MCF 10A (cell line): ENCODE data around the gene RNF31. TPM values are rescaled to one million over a fixed set of nuclear protein-coding genes. Genes with fewer than 3 reads are reported as not detected.
A peak's percentile ranks its signal among the peaks of the same experiment; 100 is the strongest.

Experiments used
- BruUV-seq: library from RNA; stranded (reverse); fragments of 400-500 nt; replicated peaks from 2 replicates; lab custom pipeline; 2021; lab: Mats Ljungman, UMichigan
- CTCF ChIA-PET: fragments of 300-600 bp; sonication (Branson Sonifier 250); formaldehyde crosslinking; extraction: SDS; loops from one replicate; lab custom pipeline; 2021; ENCODE audit warnings: antibody characterized with exemption, inconsistent platforms; lab: Yijun Ruan, JAX
- POLR2A ChIA-PET: fragments of 300-600, 350-650 bp; sonication (Branson Sonifier 250); formaldehyde crosslinking; extraction: SDS; loops from one replicate; lab custom pipeline; 2020; ENCODE audit warnings: antibody characterized with exemption, inconsistent platforms; lab: Yijun Ruan, JAX
- DNase-seq: peaks from one replicate; pipeline ENCODE4 v3.0.0-alpha.2; 2018; ENCODE audit not compliant: unreplicated experiment
- H3K27ac Mint-ChIP-seq: one replicate; pipeline ENCODE4 v1.8.0; 2022; ENCODE audit warnings: mild to moderate bottlenecking, low read depth, mixed read lengths; ENCODE audit not compliant: unreplicated experiment
- H3K27me3 Mint-ChIP-seq: one replicate; pipeline ENCODE4 v1.8.0; 2022; ENCODE audit warnings: mixed read lengths; ENCODE audit not compliant: insufficient read depth, unreplicated experiment
- H3K36me3 Mint-ChIP-seq: one replicate; pipeline ENCODE4 v1.8.0; 2022; ENCODE audit warnings: mild to moderate bottlenecking, moderate library complexity, mixed read lengths; ENCODE audit not compliant: insufficient read depth, unreplicated experiment
- H3K4me1 Mint-ChIP-seq: one replicate; pipeline ENCODE4 v1.8.0; 2022; ENCODE audit warnings: mixed read lengths; ENCODE audit not compliant: insufficient read depth, unreplicated experiment
- H3K4me3 Mint-ChIP-seq: one replicate; pipeline ENCODE4 v1.8.0; 2022; ENCODE audit warnings: mild to moderate bottlenecking, moderate library complexity, mixed read lengths; ENCODE audit not compliant: unreplicated experiment
- H3K9me3 Mint-ChIP-seq: one replicate; pipeline ENCODE4 v1.8.0; 2022; ENCODE audit warnings: mixed read lengths; ENCODE audit not compliant: unreplicated experiment
- CTCF ChIP-seq: fragments of 200-600 bp; IDR thresholded peaks from one replicate; pipeline ENCODE4 v1.8.0; 2022; ENCODE audit warnings: antibody characterized with exemption, mild to moderate bottlenecking; ENCODE audit not compliant: unreplicated experiment
- intact Hi-C: fragments of 100-400 bp; cut with micrococcal nuclease; formaldehyde crosslinking; loops from 2 replicates; pipeline ENCODE4 v1.14.1; 2022
- total RNA-seq: library from RNA; stranded (reverse); gene quantifications from 2 replicates; pipeline ENCODE4 v1.2.3, GENCODE V29; 2022

RNF31 gene
- total RNA-seq, 1 experiment from 2014 or later: 67.4 TPM

GRCh38 chr14:24185026-24185425 lies 37.7 kb downstream of the RNF31 start:
- H3K9me3 Mint-ChIP-seq: no peaks in the 10 kb centered on the region
- ChIA-PET CTCF (interaction anchor here (0.8 to 7.0 kb wide), 5 partner anchors 24 to 149 kb away, joined by 4 to 51 read pairs (median 5); partner anchors contain the start of genes IRF9, LTB4R2 and TINF2), POLR2A (interaction anchor here (0.6 to 1.3 kb wide), 2 partner anchors 28 to 58 kb away, joined by 3 to 6 read pairs; partner anchors contain the start of genes CHMP4A and TINF2)
- peaks cover 61% of the 10 kb centered on the region for H3K36me3 Mint-ChIP-seq
- no peak for TF ChIP-seq CTCF
- BruUV-seq: no TSS peak
- intact Hi-C loops: no loop called here
- H3K4me3 Mint-ChIP-seq: no peak overlapping the region
- no peak overlapping the region for H3K27ac Mint-ChIP-seq
- H3K4me1 Mint-ChIP-seq: peaks cover 9% of the 10 kb centered on the region
- no peak for DNase-seq
- no peaks in the 10 kb centered on the region for H3K27me3 Mint-ChIP-seq

- intact Hi-C loops: no loop called here
- H3K36me3 Mint-ChIP-seq: peaks cover 60% of the 10 kb centered on the region
- H3K4me1 Mint-ChIP-seq: peaks cover 12% of the 10 kb centered on the region
- no peaks in the 10 kb centered on the region for H3K27me3 Mint-ChIP-seq
- H3K27ac Mint-ChIP-seq: no peak overlapping the region
- CTCF ChIA-PET: interaction anchor here (0.6 to 7.0 kb wide), 8 partner anchors 22 to 625 kb away, joined by 3 to 51 read pairs (median 4); partner anchors contain the start of genes IRF9 and LTB4R2
- H3K4me3 Mint-ChIP-seq: no peak overlapping the region
- H3K9me3 Mint-ChIP-seq: no peaks in the 10 kb centered on the region
- TF ChIP-seq CTCF: no peak
- DNase-seq: no peak
- no TSS peak for BruUV-seq
- POLR2A ChIA-PET: interaction anchor here (1.3 to 4.0 kb wide), 2 partner anchors 27 to 39 kb away, joined by 6 to 25 read pairs; partner anchors contain the start of genes CHMP4A, PSME2 and RNF31
These were observed 38.4 kb downstream of the RNF31 start for GRCh38 chr14:24185741-24186140.

- BruUV-seq: no TSS peak
- Mint-ChIP-seq H3K27me3 (no peaks in the 10 kb centered on the region), H3K4me3 (peak overlapping the region; percentile 81), H3K9me3 (no peaks in the 10 kb centered on the region), H3K4me1 (peaks cover 12% of the 10 kb centered on the region), H3K36me3 (peaks cover 54% of the 10 kb centered on the region), H3K27ac (no peak overlapping the region)
- ChIA-PET POLR2A (interaction anchor here (2.7 to 4.0 kb wide), 2 partner anchors 40 to 77 kb away, joined by 9 to 25 read pairs; partner anchors contain the start of genes PSME2 and RNF31), CTCF (interaction anchor here (0.5 to 7.0 kb wide), 6 partner anchors 10 to 1234 kb away, joined by 3 to 51 read pairs (median 4); partner anchors contain the start of gene IRF9)
- no peak for DNase-seq
- TF ChIP-seq CTCF: no peak
- intact Hi-C loops: no loop called here
These were observed 39.7 kb downstream of the RNF31 start for GRCh38 chr14:24186831-24187538.

- Mint-ChIP-seq H3K9me3 (no peaks in the 10 kb centered on the region), H3K4me1 (peaks cover 12% of the 10 kb centered on the region), H3K36me3 (peaks cover 57% of the 10 kb centered on the region), H3K27ac (peak overlapping the region; percentile 84), H3K4me3 (peak overlapping the region; percentile 81), H3K27me3 (no peaks in the 10 kb centered on the region)
- ChIA-PET CTCF (interaction anchor here (0.5 to 7.0 kb wide), 6 partner anchors 11 to 1234 kb away, joined by 3 to 51 read pairs (median 4); partner anchors contain the start of gene IRF9), POLR2A (interaction anchor here (1.1 to 4.0 kb wide), 4 partner anchors 8 to 78 kb away, joined by 3 to 25 read pairs (median 8); partner anchors contain the start of genes PSME2 and RNF31)
- intact Hi-C loops: no loop called here
- no peak for DNase-seq
- no TSS peak for BruUV-seq
- no peak for TF ChIP-seq CTCF
These were observed 40.2 kb downstream of the RNF31 start for GRCh38 chr14:24187539-24187915.
